NCI-H2171 treated with DMSO at 0.1 percent for 48 hours (cell line): ENCODE results near the gene TP63.

Experiments used
- DNase-seq: peaks from one replicate; lab custom pipeline; 2025; lab: John Stamatoyannopoulos, UW

TP63 gene

DNA sequence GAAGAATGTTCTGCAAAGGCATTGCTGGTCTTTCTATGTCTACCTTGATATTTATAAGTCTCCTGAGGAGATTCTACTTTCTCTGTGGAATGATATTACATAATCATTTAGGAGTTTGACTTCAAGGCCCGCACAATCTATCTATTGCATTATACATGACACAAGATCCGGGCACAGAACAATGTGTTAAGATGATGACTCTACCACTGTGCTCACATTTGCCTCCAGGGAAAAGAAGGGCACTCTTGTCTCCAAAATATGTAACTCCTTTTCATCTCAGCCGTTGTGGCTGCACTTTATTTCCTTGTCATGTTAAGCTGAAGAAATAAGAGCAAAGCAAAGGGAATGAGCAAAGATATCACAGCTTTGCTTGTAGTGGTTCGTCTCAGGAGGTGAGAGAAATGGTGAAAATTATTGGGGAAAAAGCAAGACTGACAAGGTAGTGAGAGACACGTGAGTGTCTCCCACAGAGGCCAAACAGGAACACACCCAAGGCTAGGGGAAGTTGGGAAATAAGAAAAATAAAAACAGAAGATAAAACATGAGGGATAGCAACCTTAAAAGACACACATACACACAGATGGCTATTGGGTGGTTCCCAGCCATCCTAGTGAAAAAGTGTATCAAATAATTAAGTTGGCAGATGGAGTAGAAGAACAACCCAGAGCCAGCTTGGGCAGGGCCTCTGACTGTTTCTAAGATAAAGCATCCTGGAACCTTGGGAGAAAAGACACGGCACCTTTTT lies 305.2 kb downstream of the TP63 start:
- peak; percentile 82 for DNase-seq

DNA sequence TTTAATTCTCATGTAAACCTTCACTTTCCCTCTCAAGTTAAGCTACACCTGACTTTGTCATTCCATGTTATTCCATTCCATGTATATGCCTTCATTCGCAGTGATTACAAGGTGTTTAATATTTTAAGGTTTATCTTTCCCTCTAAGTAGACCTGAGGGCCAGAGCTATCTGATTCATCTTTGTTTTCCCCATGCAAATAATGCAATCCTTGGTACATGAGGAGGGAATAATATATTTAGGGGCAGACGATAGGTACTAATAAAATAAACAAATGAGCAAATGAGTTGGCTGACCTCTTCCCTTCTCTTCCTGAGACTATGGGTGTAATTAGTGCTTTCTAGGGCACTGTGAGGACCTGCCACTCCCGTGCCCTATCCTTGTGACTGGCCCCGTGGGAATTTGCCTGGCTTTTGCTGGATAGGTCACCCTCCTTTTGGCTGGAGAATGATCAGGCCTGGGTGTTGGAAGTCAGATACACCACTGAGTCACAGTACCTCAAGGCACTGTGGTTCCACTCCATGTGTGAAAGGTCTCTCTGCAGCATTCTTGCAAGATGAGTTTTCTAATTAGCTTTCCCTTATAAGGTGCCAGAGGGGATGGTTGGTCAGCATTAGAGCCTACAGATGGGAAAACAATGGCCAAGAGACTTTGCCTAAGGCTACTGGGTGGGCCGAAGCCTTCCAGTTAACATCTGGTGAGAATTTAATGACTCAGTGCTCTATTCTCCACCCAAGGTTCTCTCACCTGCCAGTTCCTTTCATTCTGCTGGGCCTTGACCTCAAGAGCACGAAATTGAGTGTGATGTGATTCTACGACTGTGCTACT lies 306.3 kb downstream of the TP63 start:
- DNase-seq = no peak

- DNase-seq = no peak
Measured at GRCh38 chr3:189941125-189941524, 309.9 kb downstream of the TP63 start.

DNA sequence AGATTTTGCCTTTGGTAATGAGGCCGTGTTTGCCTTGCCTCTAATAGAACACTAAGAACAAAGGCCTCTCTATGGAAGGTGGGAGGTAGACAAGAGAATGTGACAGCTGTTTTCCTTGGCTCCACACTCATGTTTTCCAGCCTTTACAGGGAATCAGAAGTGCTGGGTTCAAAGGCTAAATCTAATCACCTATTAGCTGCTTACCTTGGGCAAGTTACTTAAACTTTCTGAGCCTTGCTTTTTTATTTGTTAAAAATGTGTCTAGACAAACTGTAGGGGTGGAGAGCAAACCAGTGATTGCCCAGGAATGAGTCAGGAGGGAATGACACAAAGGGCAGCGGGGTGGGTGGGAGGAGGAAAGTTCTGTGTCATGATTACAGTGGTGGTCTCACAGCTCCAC lies 310.5 kb downstream of the TP63 start:
- peak; percentile 24 for DNase-seq

- DNase-seq = no peak
Measured at GRCh38 chr3:189942948-189943347, 311.8 kb downstream of the TP63 start.

- no peak for DNase-seq
Measured at GRCh38 chr3:189944285-189945145, 313.3 kb downstream of the TP63 start.

DNA sequence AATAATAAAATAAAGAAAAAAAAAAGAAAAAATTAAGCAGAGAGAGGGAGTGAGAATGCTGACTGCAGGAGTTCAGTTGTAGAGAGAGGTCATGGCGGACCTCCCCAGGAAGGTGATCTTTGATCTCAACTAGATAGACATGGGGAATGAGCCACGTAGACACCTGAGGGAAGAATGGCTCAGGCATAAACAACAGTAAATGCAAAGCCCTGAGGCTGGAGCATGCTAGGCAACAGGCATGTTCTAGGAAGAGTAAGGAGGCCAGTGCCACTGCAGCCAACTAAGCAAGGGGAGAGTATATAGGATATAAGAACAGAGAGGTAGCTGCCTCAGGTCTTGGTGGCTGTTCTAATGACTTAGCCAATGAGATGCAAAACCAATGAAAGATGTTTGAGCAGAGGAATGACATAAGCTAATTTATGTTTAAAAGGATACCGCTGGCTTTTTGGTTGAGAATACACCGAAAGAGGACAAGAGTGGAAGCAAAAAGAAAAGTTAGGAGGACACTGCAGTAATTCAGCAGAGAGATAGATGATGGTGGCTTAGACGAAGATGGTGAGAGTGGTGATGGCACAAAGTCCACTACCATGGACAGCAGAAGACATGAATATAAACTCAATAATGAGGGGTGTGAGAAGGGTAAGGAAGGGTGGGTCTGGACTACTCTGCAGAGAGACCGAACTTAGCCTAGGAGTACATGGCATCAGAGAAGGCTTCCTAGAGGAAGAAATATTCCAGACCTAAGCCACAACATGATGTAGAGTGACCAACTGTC lies 314.9 kb downstream of the TP63 start:
- DNase-seq = no peak
